Measurements from ENCODE around the gene SLC66A2.
A peak's percentile ranks its signal among the peaks of the same experiment; 100 is the strongest.

GRCh38 chr18:79960161-79960801 is 8.8 kb upstream of the SLC66A2 start:
- TF ChIP-seq POLR2A (IDR thresholded peaks at IDR 0.05) (peak in 1 of 2 donors; percentile 26), CTCF (IDR thresholded peaks at IDR 0.05) (peak in 4 of 6 experiments; percentile 22 to 57 (median 32))
